HEK293 (cell line): ENCODE measurements around the gene FRMD4A.

Source experiments
- ATF2 ChIP-seq: fragments of 450-650 bp; formaldehyde crosslinking; IDR thresholded peaks from 2 replicates; pipeline ENCODE4 v1.5.1; 2016; ENCODE audit warnings: missing biosample characterization, missing genetic modification characterization, low read depth
- HOXA7 ChIP-seq: sonication (generic); formaldehyde crosslinking; IDR thresholded peaks from 2 replicates; pipeline ENCODE4 v1.8.1; 2022; ENCODE audit warnings: missing genetic modification reagents, borderline replicate concordance
- MEIS1 ChIP-seq: sonication (generic); formaldehyde crosslinking; IDR thresholded peaks from 2 replicates; pipeline ENCODE4 v1.8.1; 2022; ENCODE audit warnings: missing genetic modification reagents, mild to moderate bottlenecking, borderline replicate concordance
- OSR2 ChIP-seq: fragments of 450-650 bp; formaldehyde crosslinking; IDR thresholded peaks from 2 replicates; pipeline ENCODE4 v1.5.1; 2016; ENCODE audit warnings: missing biosample characterization, missing genetic modification characterization
- PBX3 ChIP-seq: sonication (generic); formaldehyde crosslinking; IDR thresholded peaks from 2 replicates; pipeline ENCODE4 v1.8.1; 2022; ENCODE audit warnings: mild to moderate bottlenecking, moderate library complexity, missing genetic modification reagents
- SALL2 ChIP-seq: fragments of 450-650 bp; formaldehyde crosslinking; IDR thresholded peaks from 2 replicates; pipeline ENCODE4 v1.5.0; 2017; ENCODE audit warnings: missing biosample characterization, mild to moderate bottlenecking, missing genetic modification characterization, borderline replicate concordance
- ZFHX2 ChIP-seq: fragments of 450-650 bp; formaldehyde crosslinking; conservative IDR thresholded peaks from 2 replicates; pipeline ENCODE4 v1.5.1; 2016; ENCODE audit warnings: missing biosample characterization, missing genetic modification characterization
- ZNF157 ChIP-seq: fragments of 450-650 bp; formaldehyde crosslinking; IDR thresholded peaks from 2 replicates; pipeline ENCODE4 v1.5.1; 2016; ENCODE audit warnings: missing biosample characterization, missing genetic modification characterization
- ZNF2 ChIP-seq: fragments of 450-650 bp; formaldehyde crosslinking; IDR thresholded peaks from 2 replicates; pipeline ENCODE4 v1.5.1; 2016; ENCODE audit warnings: missing biosample characterization, missing genetic modification characterization
- ZNF341 ChIP-seq: fragments of 450-650 bp; formaldehyde crosslinking; IDR thresholded peaks from 2 replicates; pipeline ENCODE4; 2016; ENCODE audit warnings: low read depth, missing biosample characterization, missing genetic modification characterization
- ZNF398 ChIP-seq: fragments of 450-650 bp; formaldehyde crosslinking; IDR thresholded peaks from 2 replicates; pipeline ENCODE4 v1.5.1; 2017; ENCODE audit warnings: missing biosample characterization, missing genetic modification characterization
- ZNF513 ChIP-seq: fragments of 450-650 bp; IDR thresholded peaks from 2 replicates; pipeline ENCODE4 v1.5.1; 2018; ENCODE audit warnings: missing biosample characterization, missing genetic modification characterization
- ZNF555 ChIP-seq: fragments of 450-650 bp; formaldehyde crosslinking; conservative IDR thresholded peaks from 2 replicates; pipeline ENCODE4 v1.5.1; 2017; ENCODE audit warnings: missing biosample characterization, mild to moderate bottlenecking, missing genetic modification characterization, inconsistent platforms
- ZNF596 ChIP-seq: fragments of 450-650 bp; IDR thresholded peaks from 2 replicates; pipeline ENCODE4 v1.5.0; 2018; ENCODE audit warnings: missing biosample characterization, mild to moderate bottlenecking, missing genetic modification characterization, moderate library complexity
- ZNF660 ChIP-seq: fragments of 450-650 bp; IDR thresholded peaks from 2 replicates; pipeline ENCODE4 v1.5.1; 2018; ENCODE audit warnings: missing biosample characterization, mild to moderate bottlenecking, missing genetic modification characterization
- ZNF704 ChIP-seq: fragments of 450-650 bp; formaldehyde crosslinking; IDR thresholded peaks from 2 replicates; pipeline ENCODE4 v1.5.1; 2016; ENCODE audit warnings: missing biosample characterization, missing genetic modification characterization
- ZSCAN30 ChIP-seq: fragments of 450-650 bp; IDR thresholded peaks from 2 replicates; pipeline ENCODE4 v1.5.1; 2018; ENCODE audit warnings: missing biosample characterization, mild to moderate bottlenecking, missing genetic modification characterization, moderate library complexity
- TF ChIP-seq, protein P1 (sequence below): fragments of 450-650 bp; formaldehyde crosslinking; IDR thresholded peaks from 2 replicates; pipeline ENCODE4; 2016; ENCODE audit warnings: missing biosample characterization, missing genetic modification characterization
- TF ChIP-seq, protein P2 (sequence below): fragments of 450-650 bp; formaldehyde crosslinking; IDR thresholded peaks from 2 replicates; pipeline ENCODE4 v1.5.1; 2017; ENCODE audit warnings: missing biosample characterization, missing genetic modification characterization
- TF ChIP-seq, protein P3 (sequence below): fragments of 450-650 bp; formaldehyde crosslinking; IDR thresholded peaks from 2 replicates; pipeline ENCODE4 v1.5.1; 2016; ENCODE audit warnings: missing biosample characterization, missing genetic modification characterization
- TF ChIP-seq, protein P4 (sequence below): fragments of 450-650 bp; formaldehyde crosslinking; IDR thresholded peaks from 2 replicates; pipeline ENCODE4 v1.5.1; 2016; ENCODE audit warnings: missing biosample characterization, missing genetic modification characterization

FRMD4A gene

DNA sequence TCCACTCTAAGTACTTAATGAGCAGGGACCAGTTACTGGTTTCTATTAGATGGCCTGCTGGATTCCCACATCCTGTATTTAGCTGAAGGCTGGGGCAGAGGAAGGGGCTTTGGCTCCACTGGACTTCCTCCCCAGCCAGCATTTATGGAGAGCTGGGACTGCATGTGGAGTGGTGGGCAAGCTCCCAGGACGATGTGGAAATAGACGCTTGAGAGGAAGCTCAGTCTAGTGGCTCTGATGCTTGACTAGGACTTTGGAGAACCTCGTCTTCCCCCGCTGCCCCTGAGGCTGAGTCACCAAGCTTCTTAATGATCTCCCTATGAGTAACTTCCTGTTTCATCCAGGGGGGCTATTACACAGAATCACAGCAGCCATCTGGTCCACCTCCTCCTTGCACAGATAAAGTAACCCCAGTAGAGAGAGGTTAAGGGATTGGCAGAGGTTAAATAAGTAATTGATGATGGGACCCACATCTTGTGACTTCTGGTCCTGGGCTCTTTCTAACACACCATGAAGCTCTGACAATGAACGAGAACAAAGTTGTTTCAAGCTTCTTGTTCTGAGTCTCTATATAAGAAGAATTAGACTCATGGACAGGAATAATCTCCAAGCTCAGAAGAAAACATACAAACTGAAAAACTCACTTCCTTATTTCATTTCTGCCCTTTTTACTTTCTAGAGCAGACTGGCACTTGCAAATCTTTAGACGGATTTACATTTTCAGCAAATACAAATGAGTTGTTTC is 617.7 kb downstream of the FRMD4A start (continued):
- TF ChIP-seq, protein P1, sequence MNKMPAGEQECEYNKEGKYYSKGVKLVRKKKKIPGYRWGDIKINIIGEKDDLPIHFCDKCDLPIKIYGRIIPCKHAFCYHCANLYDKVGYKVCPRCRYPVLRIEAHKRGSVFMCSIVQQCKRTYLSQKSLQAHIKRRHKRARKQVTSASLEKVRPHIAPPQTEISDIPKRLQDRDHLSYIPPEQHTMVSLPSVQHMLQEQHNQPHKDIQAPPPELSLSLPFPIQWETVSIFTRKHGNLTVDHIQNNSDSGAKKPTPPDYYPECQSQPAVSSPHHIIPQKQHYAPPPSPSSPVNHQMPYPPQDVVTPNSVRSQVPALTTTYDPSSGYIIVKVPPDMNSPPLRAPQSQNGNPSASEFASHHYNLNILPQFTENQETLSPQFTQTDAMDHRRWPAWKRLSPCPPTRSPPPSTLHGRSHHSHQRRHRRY (tag by site-specific recombination) = no peak
- TF ChIP-seq ATF2 (tag by site-specific recombination) = no peak
- no peak for TF ChIP-seq ZNF341 (tag by site-specific recombination)
- TF ChIP-seq ZSCAN30 (tag by site-specific recombination) = no peak
- no peak for TF ChIP-seq ZNF704 (tag by site-specific recombination)
- TF ChIP-seq OSR2 (tag by site-specific recombination) = no peak
- TF ChIP-seq ZFHX2 (tag by site-specific recombination) = no peak
- TF ChIP-seq, protein P2, sequence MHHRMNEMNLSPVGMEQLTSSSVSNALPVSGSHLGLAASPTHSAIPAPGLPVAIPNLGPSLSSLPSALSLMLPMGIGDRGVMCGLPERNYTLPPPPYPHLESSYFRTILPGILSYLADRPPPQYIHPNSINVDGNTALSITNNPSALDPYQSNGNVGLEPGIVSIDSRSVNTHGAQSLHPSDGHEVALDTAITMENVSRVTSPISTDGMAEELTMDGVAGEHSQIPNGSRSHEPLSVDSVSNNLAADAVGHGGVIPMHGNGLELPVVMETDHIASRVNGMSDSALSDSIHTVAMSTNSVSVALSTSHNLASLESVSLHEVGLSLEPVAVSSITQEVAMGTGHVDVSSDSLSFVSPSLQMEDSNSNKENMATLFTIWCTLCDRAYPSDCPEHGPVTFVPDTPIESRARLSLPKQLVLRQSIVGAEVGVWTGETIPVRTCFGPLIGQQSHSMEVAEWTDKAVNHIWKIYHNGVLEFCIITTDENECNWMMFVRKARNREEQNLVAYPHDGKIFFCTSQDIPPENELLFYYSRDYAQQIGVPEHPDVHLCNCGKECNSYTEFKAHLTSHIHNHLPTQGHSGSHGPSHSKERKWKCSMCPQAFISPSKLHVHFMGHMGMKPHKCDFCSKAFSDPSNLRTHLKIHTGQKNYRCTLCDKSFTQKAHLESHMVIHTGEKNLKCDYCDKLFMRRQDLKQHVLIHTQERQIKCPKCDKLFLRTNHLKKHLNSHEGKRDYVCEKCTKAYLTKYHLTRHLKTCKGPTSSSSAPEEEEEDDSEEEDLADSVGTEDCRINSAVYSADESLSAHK (tag by site-specific recombination) = no peak
- no peak for TF ChIP-seq ZNF2 (tag by site-specific recombination)
- TF ChIP-seq HOXA7 (CRISPR knock-in tag) = no peak
- TF ChIP-seq MEIS1 = no peak
- peak; percentile 55; the same call in 1 of the 2 replicates for TF ChIP-seq ZNF398
- no peak for TF ChIP-seq PBX3 (CRISPR knock-in tag)
- TF ChIP-seq, protein P3, sequence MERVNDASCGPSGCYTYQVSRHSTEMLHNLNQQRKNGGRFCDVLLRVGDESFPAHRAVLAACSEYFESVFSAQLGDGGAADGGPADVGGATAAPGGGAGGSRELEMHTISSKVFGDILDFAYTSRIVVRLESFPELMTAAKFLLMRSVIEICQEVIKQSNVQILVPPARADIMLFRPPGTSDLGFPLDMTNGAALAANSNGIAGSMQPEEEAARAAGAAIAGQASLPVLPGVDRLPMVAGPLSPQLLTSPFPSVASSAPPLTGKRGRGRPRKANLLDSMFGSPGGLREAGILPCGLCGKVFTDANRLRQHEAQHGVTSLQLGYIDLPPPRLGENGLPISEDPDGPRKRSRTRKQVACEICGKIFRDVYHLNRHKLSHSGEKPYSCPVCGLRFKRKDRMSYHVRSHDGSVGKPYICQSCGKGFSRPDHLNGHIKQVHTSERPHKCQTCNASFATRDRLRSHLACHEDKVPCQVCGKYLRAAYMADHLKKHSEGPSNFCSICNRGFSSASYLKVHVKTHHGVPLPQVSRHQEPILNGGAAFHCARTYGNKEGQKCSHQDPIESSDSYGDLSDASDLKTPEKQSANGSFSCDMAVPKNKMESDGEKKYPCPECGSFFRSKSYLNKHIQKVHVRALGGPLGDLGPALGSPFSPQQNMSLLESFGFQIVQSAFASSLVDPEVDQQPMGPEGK (tag by site-specific recombination) = 0 out of 2 replicates have a peak, but pooled peaks have one; percentile 26
- TF ChIP-seq ZNF660 (tag by site-specific recombination) = peak; percentile 69; the same call in 1 of the 2 replicates
- TF ChIP-seq ZNF596 (tag by site-specific recombination) = no peak
- TF ChIP-seq, protein P4, sequence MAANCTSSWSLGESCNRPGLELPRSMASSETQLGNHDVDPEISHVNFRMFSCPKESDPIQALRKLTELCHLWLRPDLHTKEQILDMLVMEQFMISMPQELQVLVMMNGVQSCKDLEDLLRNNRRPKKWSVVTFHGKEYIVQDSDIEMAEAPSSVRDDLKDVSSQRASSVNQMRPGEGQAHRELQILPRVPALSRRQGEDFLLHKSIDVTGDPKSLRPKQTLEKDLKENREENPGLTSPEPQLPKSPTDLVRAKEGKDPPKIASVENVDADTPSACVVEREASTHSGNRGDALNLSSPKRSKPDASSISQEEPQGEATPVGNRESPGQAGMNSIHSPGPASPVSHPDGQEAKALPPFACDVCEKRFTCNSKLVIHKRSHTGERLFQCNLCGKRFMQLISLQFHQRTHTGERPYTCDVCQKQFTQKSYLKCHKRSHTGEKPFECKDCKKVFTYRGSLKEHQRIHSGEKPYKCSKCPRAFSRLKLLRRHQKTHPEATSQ (tag by site-specific recombination) = no peak
- TF ChIP-seq ZNF157 (tag by site-specific recombination) = no peak
- TF ChIP-seq ZNF513 (tag by site-specific recombination) = no peak
- TF ChIP-seq ZNF555 (tag by site-specific recombination) = no peak
- no peak for TF ChIP-seq SALL2 (tag by site-specific recombination)
